Body of pancreas (tissue), 4 donors: ENCODE measurements around the gene IL11RA. TPM values are rescaled to one million over a fixed set of nuclear protein-coding genes. Genes with fewer than 3 reads are reported as not detected.

Experiments used
- ATAC-seq: fragments of 150-250 bp; one replicate; pipeline ENCODE4 v1.9.1; 2016
- DNase-seq, 4 donors: peaks; one replicate each; pipeline ENCODE4 v3.0.0-alpha.2; 2019
- H3K27ac ChIP-seq, 4 donors: fragments of 200-600 bp; sonication (generic); 1 replicate in 3 of 4; 2 replicates in 1 of 4; pipeline versions ENCODE4 v1.5.1 to v1.6.1; 2016 to 2019; ENCODE audit warnings: mild to moderate bottlenecking in 1 of 4, mixed read lengths in 1 of 4, moderate library complexity in 1 of 4
- H3K27me3 ChIP-seq, 2 donors: fragments of 200-600 bp; sonication (generic); one replicate each; pipeline ENCODE4 v1.6.0; 2016; ENCODE audit warnings: mild to moderate bottlenecking in 1 of 2
- H3K36me3 ChIP-seq, 2 donors: fragments of 200-600 bp; sonication (generic); replicated peaks in 1 of 2; 2 replicates each; pipeline ENCODE4 v1.5.1; 2016; ENCODE audit warnings: low read depth in 2 of 2; ENCODE audit not compliant: insufficient read depth in 1 of 2
- H3K4me1 ChIP-seq: fragments of 200-600 bp; sonication (generic); one replicate; pipeline ENCODE4 v1.6.0; 2016
- H3K4me3 ChIP-seq, 2 donors: fragments of 200-600 bp; sonication (generic); 1 replicate in 1 of 2; 2 replicates in 1 of 2; pipeline ENCODE4 v1.5.1; 2016 to 2019
- H3K9me3 ChIP-seq, 3 donors: fragments of 200-600 bp; sonication (generic); 1 replicate in 2 of 3; 2 replicates in 1 of 3; pipeline ENCODE4 v1.5.1; 2016
- POLR2A ChIP-seq, 3 donors: fragments of 450-650 bp; IDR thresholded peaks; one replicate each; pipeline ENCODE4 v1.6.1; 2016; ENCODE audit warnings: antibody characterized with exemption in 3 of 3, mild to moderate bottlenecking in 2 of 3
- WGBS, 2 donors: methylation state at CpG; one replicate each; pipeline ENCODE4 v1.1.5; 2017; 5-methylcytosine and 5-hydroxymethylcytosine counted together
- intact Hi-C: fragments of 100-400 bp; cut with DNase I; formaldehyde crosslinking; loops from one replicate; pipeline ENCODE4 v1.15.1; 2023
- total RNA-seq, 2 donors: library from RNA; depleted of rRNA; stranded (reverse); fragments of >200 nt; gene quantifications; one replicate each; pipeline ENCODE4 v1.1.0, GENCODE V29; 2016
- TF ChIP-seq, protein P1 (sequence below), 7 experiments: fragments of 450-650 bp in 4 of 7; fragments of 200-600 bp in 3 of 7; sonication (generic) in 3 of 7; IDR thresholded peaks; one replicate each; pipeline ENCODE4 v1.5.1; 2016 to 2019; ENCODE audit warnings: antibody characterized with exemption in 7 of 7

The IL11RA gene
- total RNA-seq, 2 donors from 2014 or later: 14.5 to 27.4 TPM

DNA sequence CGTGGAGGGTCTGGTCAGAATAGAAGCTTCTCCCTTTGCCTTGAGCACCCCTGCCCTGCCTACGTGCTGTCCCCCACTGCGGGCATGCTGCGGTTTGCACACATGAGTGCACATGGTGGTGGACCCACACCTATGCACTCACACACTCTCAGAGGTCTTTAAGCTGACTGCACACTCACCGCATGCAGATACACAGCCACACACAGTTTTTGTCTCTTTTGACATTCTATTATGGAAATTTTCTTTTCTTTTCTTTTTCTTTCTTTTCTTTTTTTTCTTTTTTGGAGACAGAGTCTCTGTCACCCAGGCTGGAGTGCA lies 22.5 kb upstream of the IL11RA start:
- TF ChIP-seq POLR2A (IDR thresholded peaks at IDR 0.05): no peak
- TF ChIP-seq, protein P1, sequence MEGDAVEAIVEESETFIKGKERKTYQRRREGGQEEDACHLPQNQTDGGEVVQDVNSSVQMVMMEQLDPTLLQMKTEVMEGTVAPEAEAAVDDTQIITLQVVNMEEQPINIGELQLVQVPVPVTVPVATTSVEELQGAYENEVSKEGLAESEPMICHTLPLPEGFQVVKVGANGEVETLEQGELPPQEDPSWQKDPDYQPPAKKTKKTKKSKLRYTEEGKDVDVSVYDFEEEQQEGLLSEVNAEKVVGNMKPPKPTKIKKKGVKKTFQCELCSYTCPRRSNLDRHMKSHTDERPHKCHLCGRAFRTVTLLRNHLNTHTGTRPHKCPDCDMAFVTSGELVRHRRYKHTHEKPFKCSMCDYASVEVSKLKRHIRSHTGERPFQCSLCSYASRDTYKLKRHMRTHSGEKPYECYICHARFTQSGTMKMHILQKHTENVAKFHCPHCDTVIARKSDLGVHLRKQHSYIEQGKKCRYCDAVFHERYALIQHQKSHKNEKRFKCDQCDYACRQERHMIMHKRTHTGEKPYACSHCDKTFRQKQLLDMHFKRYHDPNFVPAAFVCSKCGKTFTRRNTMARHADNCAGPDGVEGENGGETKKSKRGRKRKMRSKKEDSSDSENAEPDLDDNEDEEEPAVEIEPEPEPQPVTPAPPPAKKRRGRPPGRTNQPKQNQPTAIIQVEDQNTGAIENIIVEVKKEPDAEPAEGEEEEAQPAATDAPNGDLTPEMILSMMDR (IDR thresholded peaks at IDR 0.05): no peak
- Histone ChIP-seq H3K4me1 (peaks cover 12% of the 10 kb centered on the region), H3K4me3 (no peak overlapping the region), H3K27ac (no peak overlapping the region), H3K36me3 (no peaks in the 10 kb centered on the region), H3K9me3 (no peaks in the 10 kb centered on the region), H3K27me3 (peaks cover 0 to 22% of the 10 kb centered on the region in 2 donors)
- ATAC-seq (no peak), DNase-seq (no peak)
- 22 to 26% methylated on average over 5 of the region's 5 CpGs for WGBS, 2 donors
- intact Hi-C loops: no loop called here

DNA sequence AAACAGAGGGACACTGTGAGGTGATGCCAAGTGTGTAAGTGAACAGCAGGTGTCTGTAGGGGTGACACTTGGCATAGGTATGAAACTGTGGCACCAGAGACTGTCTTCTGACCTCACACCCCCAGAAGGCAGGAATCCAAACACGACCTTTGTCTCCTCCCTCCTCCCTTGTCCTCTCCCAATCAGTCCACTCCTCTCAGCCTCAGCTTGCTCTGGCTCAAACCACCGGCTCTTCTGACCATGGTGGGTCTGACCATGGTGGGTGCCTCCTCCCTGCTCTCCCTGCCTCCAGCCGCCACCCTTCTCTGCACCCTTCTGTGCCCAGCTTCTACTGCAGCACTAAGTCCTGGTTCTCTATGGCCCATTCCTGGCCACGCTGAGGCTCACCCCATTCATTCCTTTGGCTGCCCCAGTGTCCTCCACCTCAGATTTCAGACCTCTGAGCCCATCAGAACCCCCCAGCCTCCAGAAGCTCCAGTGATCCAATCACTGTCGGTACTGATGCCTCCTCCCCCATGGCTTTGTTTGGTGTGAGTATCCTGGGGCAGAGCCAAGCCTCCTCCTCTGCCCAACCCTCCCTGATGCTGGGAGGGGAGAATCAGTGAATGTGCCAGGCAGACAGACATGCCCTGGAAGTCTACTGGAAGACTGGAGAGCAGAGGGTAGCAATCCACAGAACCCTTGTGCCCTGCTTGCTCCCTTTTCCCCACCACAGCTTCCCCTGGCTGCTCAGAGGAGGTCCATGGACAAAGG lies 21.4 kb upstream of the IL11RA start:
- Histone ChIP-seq H3K27ac (no peak overlapping the region), H3K36me3 (no peaks in the 10 kb centered on the region), H3K27me3 (peaks cover 0 to 17% of the 10 kb centered on the region in 2 donors), H3K4me3 (no peak overlapping the region), H3K4me1 (peaks cover 12% of the 10 kb centered on the region), H3K9me3 (no peaks in the 10 kb centered on the region)
- no peak for DNase-seq
- intact Hi-C loops: no loop called here
- no peak for ATAC-seq
- 26 to 30% methylated on average over 5 of the region's 5 CpGs for WGBS, 2 donors
- TF ChIP-seq POLR2A (IDR thresholded peaks at IDR 0.05): no peak
- TF ChIP-seq, protein P1 (IDR thresholded peaks at IDR 0.05): no peak

DNA sequence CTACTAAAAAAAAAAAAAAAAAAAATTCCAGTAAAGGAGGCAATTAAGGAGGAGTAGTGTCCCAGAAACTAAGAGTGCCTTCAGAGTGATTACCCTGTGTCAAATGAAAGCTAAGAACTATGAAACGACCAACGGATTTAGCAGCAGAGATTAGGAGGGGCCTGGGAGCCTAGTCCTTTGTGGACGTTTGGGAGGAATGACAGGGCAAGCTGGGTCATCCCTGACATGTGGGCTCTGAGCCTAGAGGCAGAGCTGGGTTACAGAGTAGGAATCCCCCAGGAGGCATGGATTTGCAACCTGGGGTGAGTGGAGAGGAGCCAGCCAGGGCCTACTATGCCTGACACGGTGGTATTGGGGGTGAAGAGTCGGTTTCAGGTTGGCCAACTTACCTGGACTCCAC lies 18.8 kb upstream of the IL11RA start:
- intact Hi-C loops: no loop called here
- DNase-seq (no peak), ATAC-seq (no peak)
- Histone ChIP-seq H3K9me3 (no peaks in the 10 kb centered on the region), H3K36me3 (no peaks in the 10 kb centered on the region), H3K4me1 (peaks cover 33% of the 10 kb centered on the region), H3K27me3 (peaks cover 0 to 4% of the 10 kb centered on the region in 2 donors), H3K27ac (no peak overlapping the region), H3K4me3 (no peak overlapping the region)
- WGBS, 2 donors: 55 to 63% methylated on average over 5 of the region's 5 CpGs
- TF ChIP-seq, protein P1 (IDR thresholded peaks at IDR 0.05): no peak
- no peak for TF ChIP-seq POLR2A (IDR thresholded peaks at IDR 0.05)

DNA sequence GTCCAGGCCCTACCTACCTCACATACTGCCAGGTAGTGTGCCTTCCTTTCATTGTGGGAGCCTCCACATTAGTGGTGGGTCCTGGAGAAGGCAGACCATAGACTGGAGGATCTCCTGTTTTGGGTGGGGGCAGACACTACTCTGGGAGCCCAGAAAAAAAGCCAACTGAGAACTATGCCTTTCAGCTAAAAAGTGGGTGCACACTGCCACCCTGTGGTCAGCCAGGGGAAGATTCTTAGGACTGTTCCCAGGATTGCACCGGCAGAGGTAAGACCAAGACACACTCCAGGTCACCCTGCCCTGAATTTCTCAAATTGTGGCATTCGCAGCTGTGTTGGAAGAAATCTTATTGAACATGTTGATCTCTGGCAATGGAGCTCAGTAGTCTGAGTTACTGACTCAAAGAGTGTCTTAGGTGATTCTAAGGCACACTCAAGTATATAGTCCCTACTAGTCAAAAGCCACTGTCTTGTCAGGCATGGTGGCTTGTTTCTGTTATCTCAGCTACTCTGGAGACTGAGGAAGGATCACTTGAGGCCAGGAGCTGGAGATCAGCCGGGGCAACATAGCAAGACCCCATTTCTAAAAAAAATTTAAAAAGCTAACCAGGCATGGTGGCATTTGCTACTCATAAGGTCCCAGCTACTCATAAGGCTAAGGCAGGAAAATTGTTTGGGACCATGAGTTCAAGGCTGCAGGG lies 18.0 kb upstream of the IL11RA start:
- no peaks in the 10 kb centered on the region for H3K27me3 ChIP-seq
- intact Hi-C loops: no loop called here
- DNase-seq (peak; percentile 68 to 72 (median 70)), ATAC-seq (peak; percentile 31)
- H3K36me3 ChIP-seq: no peaks in the 10 kb centered on the region
- TF ChIP-seq POLR2A (IDR thresholded peaks at IDR 0.05): no peak
- TF ChIP-seq, protein P1 (IDR thresholded peaks at IDR 0.05): peak; percentile 53 to 84 (median 78)
- H3K4me1 ChIP-seq: peaks cover 32% of the 10 kb centered on the region
- no peaks in the 10 kb centered on the region for H3K9me3 ChIP-seq
- H3K27ac ChIP-seq: no peak overlapping the region
- 5 to 20% methylated on average over 3 of the region's 3 CpGs for WGBS, 2 donors
- no peak overlapping the region for H3K4me3 ChIP-seq
